ENCODE measurements around the gene GP1BB. TPM values are rescaled to one million over a fixed set of nuclear protein-coding genes. Genes with fewer than 3 reads are reported as not detected.

GP1BB gene
- total and polyA plus RNA-seq, 2 experiments from 2014 or later: 80.9 to 89.4 TPM

DNA sequence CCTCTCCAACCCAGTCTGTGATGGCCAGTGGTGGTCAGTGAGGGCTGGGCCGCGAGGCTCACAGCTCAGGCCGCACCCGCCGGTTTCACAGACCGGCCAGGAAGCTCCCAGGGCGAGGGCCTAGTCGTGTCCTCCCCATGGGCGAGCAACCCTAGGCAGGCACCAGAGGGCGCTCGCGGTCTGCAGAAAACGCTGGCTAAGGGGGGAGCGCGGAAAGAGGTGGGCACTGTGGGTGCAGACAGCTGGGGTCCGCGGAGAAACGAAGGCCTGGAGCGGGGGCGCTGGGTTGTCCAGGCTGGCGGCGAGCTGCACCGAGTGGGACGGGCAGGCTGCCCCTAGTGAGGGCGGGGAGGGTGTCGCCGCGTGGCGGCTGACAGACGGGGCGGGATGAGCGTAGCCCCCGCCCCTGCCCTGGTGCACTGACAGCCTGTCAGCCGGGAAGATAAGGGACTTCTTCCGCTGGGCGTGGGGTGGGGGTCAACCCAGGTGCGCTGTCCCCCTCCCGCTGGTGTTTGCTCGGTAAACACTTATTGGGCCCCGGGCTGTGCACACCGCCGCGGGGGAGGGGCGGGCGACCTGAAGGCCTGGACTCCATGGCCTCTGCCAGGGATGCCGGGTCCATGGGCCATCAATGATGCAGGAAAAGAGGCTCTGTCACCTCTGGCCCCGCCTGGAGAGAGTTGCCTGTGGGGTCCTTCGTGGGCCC is 7.5 kb downstream of the GP1BB start:
- TF ChIP-seq, protein P1, sequence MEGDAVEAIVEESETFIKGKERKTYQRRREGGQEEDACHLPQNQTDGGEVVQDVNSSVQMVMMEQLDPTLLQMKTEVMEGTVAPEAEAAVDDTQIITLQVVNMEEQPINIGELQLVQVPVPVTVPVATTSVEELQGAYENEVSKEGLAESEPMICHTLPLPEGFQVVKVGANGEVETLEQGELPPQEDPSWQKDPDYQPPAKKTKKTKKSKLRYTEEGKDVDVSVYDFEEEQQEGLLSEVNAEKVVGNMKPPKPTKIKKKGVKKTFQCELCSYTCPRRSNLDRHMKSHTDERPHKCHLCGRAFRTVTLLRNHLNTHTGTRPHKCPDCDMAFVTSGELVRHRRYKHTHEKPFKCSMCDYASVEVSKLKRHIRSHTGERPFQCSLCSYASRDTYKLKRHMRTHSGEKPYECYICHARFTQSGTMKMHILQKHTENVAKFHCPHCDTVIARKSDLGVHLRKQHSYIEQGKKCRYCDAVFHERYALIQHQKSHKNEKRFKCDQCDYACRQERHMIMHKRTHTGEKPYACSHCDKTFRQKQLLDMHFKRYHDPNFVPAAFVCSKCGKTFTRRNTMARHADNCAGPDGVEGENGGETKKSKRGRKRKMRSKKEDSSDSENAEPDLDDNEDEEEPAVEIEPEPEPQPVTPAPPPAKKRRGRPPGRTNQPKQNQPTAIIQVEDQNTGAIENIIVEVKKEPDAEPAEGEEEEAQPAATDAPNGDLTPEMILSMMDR (IDR thresholded peaks at IDR 0.05; ENCODE audit: low read depth, low read length): peak; percentile 91
- DNase-seq (ENCODE audit: low read depth in 1 of 2, low spot score in 1 of 2): peak; percentile 84 to 91
- Histone ChIP-seq H3K36me3 (no peaks in the 10 kb centered on the region), H3K27ac (no peak overlapping the region), H3K4me1 (ENCODE audit: low read depth) (no peaks in the 10 kb centered on the region), H3K27me3 (peaks cover 45% of the 10 kb centered on the region), H3K9me3 (ENCODE audit: low read depth) (no peaks in the 10 kb centered on the region), H3K4me3 (peak overlapping the region; percentile 25)

DNA sequence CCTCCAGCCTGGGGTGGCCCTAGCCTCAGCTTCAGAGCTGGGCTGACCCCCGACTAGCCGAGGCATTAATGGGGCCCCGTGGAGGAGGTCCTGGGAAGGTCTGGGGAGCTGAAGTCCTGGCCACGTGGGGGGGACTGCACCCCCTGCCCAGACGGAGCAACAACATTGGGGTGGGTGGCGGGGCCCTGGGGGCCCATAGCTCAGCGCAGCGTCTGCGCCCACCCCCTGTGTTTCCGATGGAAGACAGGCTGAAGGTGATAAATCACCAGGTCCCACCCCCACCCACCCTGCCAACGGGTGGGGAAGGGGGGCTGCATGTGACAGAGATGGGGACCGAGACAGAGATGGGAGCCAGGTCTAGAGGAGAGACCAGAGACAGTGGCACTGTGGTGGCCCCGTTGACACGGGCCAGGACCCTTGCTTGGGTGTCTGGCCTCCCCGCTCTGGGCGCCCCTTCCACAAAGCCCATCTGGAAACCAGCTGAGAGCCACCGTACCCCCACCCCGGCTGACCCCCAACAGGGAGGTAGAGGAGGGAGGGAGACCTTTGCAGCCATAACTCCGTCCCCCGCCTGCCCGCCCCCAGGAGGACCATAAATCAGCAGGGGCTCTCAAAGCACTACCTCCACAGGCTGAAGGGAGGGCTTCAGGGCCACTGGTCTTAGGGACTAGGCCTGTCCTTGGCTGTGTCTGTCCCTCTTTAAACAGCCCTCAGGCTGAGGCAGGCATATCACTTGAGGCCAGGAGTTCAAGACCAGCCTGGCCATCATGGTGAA is 8.2 kb downstream of the GP1BB start:
- no peak for DNase-seq (ENCODE audit: low read depth in 1 of 2, low spot score in 1 of 2)
- Histone ChIP-seq H3K9me3 (ENCODE audit: low read depth) (no peaks in the 10 kb centered on the region), H3K36me3 (no peaks in the 10 kb centered on the region), H3K4me3 (no peak overlapping the region), H3K27me3 (peaks cover 38% of the 10 kb centered on the region), H3K4me1 (ENCODE audit: low read depth) (peaks cover under 1% of the 10 kb centered on the region), H3K27ac (no peak overlapping the region)
- TF ChIP-seq, protein P1 (IDR thresholded peaks at IDR 0.05; ENCODE audit: low read depth, low read length): no peak

DNA sequence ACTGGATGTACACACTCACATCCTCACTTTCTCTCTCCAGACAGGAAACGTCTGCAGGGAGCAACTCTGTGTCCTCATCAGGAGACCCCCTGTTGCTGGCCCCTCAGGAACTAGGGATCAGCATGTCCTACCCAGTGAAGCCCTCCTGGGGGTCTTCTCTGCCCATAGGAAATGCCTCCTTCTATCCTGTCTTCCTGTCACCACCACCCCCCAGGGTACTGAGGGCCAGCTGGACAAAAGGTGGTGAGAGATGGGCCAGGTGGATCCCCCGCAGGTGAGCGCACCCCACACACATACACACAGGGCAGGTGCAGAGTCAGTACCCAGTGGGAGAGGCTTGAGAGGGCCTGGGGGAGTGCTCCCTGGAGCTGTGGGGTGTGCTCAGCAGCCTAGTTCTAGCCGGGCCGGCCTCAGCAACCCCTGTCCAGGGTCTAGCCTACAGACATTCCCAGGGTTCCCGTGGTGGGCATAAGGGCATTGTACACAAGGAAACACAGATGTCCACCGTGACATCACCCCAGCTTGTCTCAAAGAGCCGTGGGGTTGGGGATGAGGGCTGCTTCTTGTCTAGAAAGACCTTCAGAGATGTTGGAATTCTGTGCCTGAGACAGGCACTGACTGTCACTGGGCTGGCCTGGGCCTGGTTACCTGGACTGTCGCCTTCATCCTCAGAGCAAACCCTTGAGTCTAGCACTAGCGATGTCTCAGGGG is 9.2 kb downstream of the GP1BB start:
- Histone ChIP-seq H3K27ac (no peak overlapping the region), H3K4me1 (ENCODE audit: low read depth) (peaks cover 11% of the 10 kb centered on the region), H3K4me3 (no peak overlapping the region), H3K36me3 (no peaks in the 10 kb centered on the region), H3K9me3 (ENCODE audit: low read depth) (no peaks in the 10 kb centered on the region), H3K27me3 (peaks cover 28% of the 10 kb centered on the region)
- no peak for DNase-seq (ENCODE audit: low read depth in 1 of 2, low spot score in 1 of 2)
- TF ChIP-seq, protein P1 (IDR thresholded peaks at IDR 0.05; ENCODE audit: low read depth, low read length): no peak

DNA sequence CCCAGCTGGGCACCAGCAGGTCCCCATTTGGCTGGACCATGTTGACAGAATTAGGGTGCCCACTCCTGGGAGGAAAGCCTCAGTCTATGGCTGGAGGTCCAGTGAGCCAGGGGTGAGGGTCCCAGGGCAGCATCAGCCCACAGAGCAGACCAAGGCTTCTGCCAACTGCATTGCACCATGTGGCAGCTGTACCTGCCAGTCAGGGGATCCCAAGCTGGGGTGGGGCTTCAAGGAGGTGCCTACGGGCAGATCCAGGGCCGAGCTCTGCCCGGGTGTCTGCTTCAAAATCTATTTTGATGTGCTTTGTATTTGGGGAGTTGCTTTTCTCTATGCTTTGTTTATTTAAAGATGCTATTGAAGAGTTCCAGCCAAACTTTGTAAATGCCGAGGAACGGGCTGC is 10.4 kb downstream of the GP1BB start:
- Histone ChIP-seq H3K4me1 (ENCODE audit: low read depth) (peaks cover 18% of the 10 kb centered on the region), H3K9me3 (ENCODE audit: low read depth) (no peaks in the 10 kb centered on the region), H3K27me3 (peaks cover 16% of the 10 kb centered on the region), H3K27ac (no peak overlapping the region), H3K4me3 (no peak overlapping the region), H3K36me3 (no peaks in the 10 kb centered on the region)
- TF ChIP-seq, protein P1 (IDR thresholded peaks at IDR 0.05; ENCODE audit: low read depth, low read length): no peak
- no peak for DNase-seq (ENCODE audit: low read depth in 1 of 2, low spot score in 1 of 2)

DNA sequence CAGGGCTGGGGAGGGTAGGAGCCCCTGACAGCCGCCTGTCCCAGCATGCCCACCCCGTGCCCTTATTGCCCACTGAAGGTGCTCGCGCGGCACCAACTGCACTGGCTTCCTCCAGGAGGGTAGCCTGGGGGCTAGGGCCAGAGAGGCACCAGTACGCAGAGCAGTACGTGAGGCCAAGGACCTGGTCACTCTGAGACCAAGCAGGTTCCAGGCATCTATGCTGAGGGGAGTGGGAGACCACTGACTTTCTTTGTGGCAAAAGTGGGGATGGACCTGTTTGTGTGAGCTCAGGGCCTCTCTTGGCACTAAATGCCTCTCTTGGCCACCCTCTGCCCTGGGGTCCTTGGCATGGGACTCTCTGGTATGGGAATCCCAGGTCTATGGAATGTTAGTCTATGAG is 10.8 kb downstream of the GP1BB start:
- DNase-seq (ENCODE audit: low read depth in 1 of 2, low spot score in 1 of 2): no peak
- Histone ChIP-seq H3K27ac (no peak overlapping the region), H3K4me3 (no peak overlapping the region), H3K4me1 (ENCODE audit: low read depth) (peaks cover 18% of the 10 kb centered on the region), H3K27me3 (peaks cover 12% of the 10 kb centered on the region), H3K9me3 (ENCODE audit: low read depth) (no peaks in the 10 kb centered on the region), H3K36me3 (no peaks in the 10 kb centered on the region)
- TF ChIP-seq, protein P1 (IDR thresholded peaks at IDR 0.05; ENCODE audit: low read depth, low read length): no peak
